NCI-H2107 (cell line): ENCODE results near the gene WRNIP1.

Experiments used
- DNase-seq: peaks from one replicate; lab custom pipeline; 2025; lab: John Stamatoyannopoulos, UW

Gene WRNIP1

DNA sequence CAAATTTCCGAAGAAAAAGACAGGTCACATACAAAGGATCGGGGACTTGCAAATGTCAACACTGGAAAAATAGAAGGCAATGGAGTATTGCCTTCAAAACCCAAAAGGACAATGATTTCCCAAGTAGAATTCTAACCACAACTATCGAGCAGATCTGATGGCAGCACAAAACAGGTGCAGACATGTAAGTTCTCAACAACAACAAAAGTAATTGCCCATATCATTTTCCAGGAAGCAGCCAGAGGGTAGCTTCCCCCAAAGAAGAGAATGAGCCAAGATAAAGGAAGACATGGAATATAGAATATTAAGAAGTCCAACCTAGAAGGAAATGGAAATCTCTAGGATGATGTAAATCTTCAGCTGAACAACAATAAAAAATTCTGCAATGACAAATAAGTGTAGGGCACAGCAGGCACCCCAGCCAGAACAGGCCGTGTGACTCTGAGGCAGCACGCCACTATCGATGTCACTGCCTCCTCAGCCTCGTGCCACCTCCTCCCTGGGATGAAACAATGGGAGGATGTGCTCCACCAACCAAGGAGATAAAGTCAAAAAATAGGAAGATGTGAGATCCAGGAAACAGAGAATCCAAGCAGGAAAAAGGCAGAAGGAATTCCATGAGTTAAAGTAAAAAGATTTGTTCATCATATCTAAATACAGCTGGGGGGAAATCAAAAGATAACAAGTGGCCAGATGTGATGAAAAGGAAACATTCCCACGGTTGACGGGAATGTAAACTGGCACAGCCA, 42.3 kb downstream of the WRNIP1 start:
- DNase-seq, result no peak

DNA sequence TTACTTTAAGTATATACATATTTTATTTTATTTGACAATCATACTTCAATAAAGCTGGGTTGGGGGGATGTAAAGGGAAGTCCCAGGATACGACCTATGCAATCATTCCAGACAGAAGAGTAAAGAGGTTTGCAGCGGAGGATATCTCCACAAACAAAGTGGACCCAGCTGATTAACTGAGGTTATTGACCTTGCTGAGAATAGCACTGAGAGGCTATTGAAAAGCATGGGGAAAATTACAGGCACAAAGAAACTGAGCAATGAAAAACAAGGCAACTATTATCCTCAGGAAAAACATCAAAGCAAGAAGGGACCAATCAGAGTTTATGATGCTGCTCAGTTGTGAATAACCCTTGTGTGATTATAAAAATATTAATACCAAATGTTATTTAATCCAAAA, 43.8 kb downstream of the WRNIP1 start:
- DNase-seq, result no peak

DNA sequence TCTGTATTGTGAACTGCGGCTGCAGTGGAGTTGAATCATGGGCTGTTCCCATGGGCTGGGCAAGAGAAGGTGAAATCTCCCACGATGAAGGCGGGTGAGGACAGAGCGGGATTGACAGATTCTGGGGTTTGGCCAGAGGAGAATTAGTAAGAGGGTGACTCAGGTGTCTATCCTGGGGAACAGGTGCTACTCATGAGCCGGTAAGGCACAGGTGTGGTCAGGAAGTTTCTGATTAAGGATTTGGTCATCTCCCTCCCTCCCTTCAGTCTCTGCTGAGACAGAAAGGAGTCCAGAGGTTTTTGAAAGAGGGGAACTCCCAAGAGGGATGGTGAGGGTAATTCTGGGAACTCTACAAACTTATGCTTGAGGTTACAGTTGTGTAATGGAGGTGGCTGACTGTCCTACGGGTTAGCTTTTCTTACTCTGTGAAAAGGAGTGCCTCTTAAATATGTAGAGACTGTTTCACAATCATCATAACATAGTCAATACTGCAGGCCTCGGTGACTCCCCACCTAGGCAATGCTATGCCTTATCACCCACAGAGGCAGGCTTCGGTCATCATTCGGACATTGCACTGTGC, 45.0 kb downstream of the WRNIP1 start:
- DNase-seq, result no peak

DNA sequence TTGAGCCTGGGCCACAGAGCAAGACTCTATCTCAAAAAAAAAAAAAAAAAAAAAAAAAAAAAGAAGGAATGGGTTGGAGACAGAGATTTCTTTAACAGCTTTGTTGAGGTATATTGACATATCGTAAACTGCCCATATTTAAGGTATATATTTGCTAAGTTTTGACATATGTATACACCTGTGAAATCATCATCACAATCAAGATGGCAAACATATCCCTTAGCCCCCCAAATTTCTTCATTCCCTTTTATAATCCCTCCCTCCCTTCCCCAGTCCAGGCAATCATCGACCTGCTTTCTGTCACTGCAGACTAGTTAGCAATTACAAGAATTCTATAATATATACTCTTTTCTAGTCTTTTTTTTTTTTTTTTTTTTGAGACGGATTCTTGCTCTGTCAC, 47.5 kb downstream of the WRNIP1 start:
- no peak for DNase-seq

DNA sequence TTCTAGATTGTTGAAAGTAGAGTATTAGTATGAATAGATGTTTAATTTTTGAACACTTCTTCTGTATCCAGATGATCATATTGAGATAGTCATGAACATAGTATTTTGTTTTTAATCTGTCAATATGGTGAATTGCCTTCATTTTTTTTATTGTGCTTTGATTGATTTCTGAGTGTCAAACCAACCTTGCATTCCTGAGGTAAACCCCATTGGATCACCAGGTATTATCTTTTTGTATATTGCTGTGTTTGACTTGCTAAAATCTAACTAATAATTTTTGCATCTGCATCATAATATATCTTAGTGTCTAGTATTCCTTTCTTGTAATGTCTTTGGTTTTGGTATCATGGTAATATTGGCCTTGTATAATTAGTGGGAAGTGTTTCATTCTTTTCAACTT, 51.0 kb downstream of the WRNIP1 start:
- DNase-seq, result no peak

DNA sequence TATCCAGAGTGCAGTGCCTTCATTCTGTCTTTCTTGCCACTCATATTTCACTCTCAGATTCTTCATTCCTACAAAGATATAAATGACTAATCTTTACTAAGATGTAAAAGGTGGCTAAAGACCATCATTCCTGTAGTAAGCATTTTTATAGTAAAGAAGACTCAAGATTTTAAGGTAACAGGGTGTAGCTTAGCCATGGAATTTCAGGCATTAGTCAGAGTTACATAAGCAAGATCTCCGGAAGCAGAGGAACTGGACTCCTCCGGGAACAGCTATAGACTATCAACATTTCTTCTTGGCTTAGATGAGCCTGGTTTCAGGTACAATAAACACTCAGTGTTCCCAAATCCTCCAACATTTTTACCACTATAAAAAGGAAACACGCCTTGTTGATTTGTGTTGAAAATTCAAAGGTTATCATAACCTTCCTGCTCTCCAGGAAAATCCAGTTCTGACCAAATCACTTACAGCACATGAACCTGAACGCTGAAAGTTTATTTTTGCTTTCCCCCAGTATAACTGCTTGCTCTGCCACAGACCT, 52.8 kb downstream of the WRNIP1 start:
- DNase-seq, result no peak

DNA sequence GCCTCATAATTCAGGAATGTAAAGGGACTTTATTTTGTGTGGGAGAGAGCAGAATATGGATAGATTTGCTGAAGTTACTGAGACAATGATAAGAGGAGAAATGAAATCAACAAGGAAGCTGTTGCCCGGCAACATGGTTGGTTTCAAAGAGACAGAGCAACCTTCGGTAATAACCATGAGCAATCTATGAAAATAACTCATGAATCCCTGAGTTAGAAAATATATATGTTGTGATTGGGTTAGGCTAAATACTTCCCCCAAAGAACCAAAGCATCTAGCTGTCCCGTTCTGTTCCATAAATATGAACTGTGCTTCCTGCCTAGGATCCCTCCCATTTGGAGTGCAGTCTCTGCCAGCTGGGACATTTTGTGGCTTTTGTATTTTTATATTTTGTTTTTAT, 53.4 kb downstream of the WRNIP1 start:
- DNase-seq, result no peak

DNA sequence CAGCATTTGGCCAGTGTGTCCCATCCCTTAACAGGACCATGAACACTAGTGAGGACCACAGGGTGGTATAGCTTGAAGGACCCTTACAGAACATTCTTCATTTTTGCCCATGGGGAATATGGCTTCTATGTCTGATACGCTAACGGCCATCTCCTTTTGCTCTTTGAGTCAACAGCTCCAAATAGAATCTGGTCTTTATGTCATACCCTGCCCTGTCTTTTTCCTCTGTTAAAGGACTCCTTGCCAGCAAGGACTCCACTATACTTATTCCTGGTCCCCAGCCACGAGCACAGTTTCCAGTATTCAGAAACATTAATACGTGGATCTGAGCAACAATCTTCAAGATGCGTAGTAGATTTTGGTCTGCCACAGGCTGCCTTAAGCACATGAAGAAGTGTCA, 53.9 kb downstream of the WRNIP1 start:
- no peak for DNase-seq

DNA sequence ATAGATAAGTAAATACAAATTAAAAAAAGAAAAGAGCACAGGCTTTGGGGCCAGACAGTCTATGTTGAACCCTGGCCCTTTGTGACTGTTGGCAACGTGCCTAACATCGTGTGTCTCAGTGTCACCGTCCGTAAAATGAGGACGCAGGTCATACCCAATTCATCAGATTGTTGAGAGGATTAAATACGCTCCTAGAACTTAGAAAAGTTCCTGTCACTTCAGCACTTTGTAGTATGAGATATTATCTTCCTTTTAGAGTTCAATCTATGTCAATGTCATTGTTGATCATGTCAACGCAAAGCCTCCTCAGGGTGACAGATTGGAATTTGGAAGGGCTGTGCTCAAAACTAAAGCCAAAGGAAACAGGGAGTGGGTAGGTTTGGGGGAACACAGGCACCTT, 54.8 kb downstream of the WRNIP1 start:
- DNase-seq, result no peak

DNA sequence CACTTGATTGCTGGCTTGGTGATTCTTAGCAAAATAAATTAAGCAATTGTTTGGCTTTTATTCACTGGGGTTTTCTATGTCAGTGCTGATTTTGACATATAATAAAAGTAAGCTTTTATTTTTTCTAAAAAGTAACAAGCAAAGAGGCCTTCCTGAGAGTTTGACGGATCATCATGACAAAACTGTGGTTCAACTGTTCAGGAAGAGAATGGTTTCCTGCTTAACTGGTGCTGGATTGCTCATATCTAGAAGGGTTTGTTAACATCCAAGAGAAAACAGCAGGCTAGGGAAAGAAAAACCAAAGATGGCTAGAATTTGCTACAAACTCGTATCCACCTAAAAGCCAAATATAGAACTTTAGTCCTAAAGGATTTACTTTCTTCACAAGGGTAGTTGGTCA, 55.2 kb downstream of the WRNIP1 start:
- no peak for DNase-seq

DNA sequence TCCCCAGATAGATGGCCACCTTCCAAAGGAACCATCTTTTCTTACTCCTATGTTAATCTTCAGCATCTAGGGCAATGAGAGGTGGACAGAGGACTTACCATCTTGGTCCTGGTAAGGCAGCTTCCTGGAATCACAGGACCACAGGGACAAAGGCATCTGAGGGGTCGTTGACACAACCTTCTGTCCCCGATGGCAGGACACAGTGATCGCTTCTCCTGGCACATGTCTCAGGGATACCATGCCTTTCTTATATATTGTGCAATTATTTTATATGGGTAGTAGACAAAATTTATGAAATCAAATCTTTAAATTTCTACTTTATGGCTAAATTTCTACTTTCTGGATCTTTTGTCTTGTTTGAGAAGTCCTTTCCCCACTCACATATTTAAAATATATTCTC, 56.4 kb downstream of the WRNIP1 start:
- DNase-seq, result no peak

DNA sequence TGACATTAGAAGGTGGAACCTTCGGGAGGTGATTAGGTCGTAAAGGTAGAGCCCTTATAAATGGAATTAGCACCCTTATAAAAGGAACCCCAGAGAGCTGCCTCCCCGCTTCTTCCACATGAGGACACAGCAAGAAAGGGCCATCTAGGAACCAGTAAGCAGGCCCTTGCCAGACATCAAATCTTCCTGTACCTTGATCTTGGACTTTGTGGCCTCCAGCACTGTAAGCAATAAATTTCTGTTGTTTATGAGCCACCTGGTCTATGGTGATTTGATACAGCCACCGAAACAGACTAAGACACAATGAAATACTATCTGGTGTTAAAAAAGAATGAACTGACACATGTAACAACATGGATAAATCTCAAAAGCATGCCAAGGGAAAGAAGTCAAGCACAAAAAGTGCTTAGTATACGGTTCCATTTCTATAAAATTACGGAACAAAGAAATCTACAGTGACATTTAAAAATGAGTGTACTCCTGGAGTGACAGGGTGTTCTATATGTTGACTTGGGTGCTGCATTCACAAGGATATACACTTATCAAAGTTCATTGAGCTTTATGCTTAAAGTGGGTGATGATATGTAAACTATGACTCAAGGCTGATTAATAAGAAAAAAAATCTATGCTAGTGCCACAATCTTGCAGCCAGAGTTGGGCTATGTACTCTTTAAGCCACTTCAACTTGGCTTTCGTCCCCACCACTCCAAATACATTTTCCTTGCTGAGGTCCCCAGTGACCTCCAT, 58.1 kb downstream of the WRNIP1 start:
- DNase-seq, result no peak

DNA sequence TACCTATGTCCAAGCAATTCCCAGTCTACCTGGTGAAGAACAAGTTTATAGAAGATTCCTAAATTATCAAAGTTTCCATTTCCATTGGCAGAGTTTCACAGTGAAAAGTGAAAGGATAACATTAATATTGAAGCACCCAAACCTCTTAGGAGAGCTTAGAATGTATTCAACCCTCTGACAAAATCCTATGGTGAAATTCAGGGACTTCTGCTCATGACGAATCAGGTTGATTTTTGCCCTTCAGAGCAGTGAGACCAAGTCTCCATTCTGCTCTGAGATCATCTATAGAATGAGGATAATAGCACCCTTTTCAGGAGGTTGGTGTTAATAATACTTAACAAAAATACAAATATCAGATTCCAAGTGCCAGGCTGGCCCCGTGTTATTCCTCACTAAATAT, 60.9 kb downstream of the WRNIP1 start:
- no peak for DNase-seq

DNA sequence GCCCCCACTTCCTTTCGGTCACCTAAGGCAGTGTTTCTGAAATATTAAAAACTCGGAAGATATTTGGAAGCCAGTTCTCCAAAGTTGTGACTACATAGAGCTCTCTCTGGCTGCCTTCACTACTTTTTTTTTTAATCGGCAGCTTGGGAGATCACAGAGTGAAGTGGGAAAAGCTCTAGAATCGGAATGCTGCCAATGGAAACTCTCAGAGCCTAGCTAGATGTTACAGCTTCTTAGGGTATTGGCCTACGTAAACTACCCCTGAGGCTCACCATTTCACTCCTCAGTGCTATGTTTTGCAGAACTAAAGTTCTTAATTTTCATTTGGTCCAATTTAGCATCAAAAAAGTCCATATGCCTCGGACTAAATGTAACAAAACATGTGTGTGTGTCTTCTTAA, 61.9 kb downstream of the WRNIP1 start:
- DNase-seq, result no peak

DNA sequence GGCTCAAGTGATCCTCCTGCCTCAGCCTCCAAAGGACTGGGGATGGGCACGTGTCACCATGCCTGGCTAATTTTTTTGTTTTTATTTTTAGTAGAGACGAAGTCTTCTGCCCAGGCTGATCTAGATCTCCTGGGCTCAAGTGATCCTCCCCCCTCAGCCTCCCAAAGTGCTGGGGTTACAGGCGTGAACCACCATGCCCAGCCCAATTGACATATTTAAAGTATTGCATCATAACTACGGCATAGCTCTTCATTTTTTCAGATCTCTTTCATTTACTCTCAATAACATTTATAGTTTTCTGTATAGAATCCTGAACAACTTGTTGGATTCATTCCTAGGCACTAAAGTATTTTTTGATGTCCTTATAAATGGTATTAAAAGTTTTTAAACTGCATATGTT, 63.4 kb downstream of the WRNIP1 start:
- DNase-seq, result no peak

DNA sequence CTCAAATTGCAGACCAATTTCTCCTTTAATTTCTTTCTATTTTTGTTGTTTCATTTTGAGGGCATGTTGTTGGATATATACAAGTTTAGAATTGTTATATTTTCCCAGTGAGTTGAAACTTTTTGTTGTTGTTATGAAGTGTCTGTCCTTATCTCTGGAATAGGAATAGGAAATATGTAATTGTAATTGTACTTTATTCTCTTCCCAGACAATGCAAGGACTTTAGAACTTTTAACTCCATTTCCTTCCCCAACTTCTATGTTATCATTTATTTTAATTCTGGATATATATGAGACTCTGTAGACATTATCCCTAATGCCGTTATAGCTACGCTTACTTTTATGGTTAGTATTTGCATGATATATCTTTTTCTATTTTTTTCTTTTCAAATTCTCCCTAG, 64.1 kb downstream of the WRNIP1 start:
- DNase-seq, result no peak

DNA sequence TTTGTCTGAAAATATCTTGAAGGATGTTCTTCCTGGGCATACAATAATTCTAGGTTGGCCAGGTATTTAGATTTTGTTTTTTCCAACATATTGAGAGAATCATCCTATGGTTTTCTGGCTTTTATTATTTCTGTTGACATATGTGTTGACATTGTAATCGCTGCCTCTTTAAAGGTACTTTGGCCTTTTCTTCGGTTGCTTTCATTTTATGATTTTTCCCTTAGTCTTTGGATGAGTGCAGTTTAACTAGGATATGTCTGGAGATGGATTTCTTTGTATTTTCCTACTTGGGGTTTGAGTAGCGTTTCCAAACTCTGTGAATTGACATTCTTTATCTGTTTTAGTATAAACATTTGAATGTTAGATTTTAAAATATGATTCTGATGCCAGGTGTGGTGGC, 65.0 kb downstream of the WRNIP1 start:
- DNase-seq, result no peak

DNA sequence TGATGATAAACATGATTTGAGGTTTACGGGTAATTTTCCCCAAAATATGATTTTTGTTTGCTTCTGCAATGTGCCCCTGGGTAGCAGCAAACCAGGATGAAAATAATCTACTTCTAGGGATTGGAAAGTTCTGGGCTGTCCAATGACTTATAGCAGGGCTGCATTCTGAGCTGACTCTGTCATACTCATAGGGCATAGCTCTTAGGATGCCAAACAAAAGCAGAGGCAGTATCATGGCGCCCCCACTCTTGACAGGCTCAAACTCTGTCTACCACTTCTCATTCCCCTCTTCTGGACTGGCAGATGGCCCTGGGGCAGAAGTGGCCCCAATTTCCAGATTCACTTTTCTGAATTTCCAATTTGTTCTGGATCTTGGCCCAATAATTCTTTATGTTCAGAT, 66.2 kb downstream of the WRNIP1 start:
- DNase-seq, result no peak

DNA sequence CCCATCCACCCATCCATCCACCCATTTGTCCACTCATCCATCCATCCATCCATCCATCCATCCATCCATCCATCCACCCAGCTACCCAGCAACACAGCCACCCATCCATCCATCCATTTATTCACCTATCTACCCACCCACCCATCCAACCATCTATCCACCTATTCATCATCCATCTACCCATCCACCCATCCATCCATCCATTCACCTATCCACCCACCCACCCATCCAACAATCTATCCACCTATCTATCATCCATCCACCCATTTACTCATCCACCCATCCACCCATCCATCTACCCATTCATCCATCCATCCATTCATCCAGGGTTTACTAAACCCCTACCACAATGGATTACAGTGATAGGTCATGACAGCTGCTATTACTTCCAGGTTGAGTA, 69.1 kb downstream of the WRNIP1 start:
- no peak for DNase-seq
